MM.1S (cell line): ENCODE measurements around the gene AMZ2.
A peak's percentile ranks its signal among the peaks of the same experiment; 100 is the strongest.
"Not testable (repeated sequence)": the region's sequence is repeated elsewhere in the genome, so short reads cannot be mapped to it uniquely, and the experiment has no call there.

Experiments used
- DNase-seq: peaks from one replicate; pipeline ENCODE4 v3.0.0-alpha.2; 2015
- H2AFZ ChIP-seq: fragments of 300-600 bp; sonication (generic); 2 replicates; pipeline ENCODE4 v1.6.0; 2016; ENCODE audit warnings: antibody characterized with exemption, low read length
- H3F3A ChIP-seq: fragments of 300-600 bp; sonication (generic); 2 replicates; pipeline ENCODE4 v1.6.1; 2016; ENCODE audit warnings: mild to moderate bottlenecking, antibody characterized with exemption, low read length, moderate library complexity, mixed read lengths; ENCODE audit not compliant: insufficient read depth
- H3K27ac ChIP-seq: fragments of 300-600 bp; sonication (generic); 2 replicates; pipeline ENCODE4 v1.5.1; 2016; ENCODE audit warnings: mild to moderate bottlenecking, low read length
- H3K27me3 ChIP-seq: fragments of 300-600 bp; sonication (generic); replicated peaks from 2 replicates; pipeline ENCODE4 v1.6.0; 2016; ENCODE audit warnings: low read length; ENCODE audit not compliant: insufficient read depth
- H3K36me3 ChIP-seq: fragments of 300-600 bp; sonication (generic); replicated peaks from 2 replicates; pipeline ENCODE4 v1.6.1; 2016; ENCODE audit warnings: mild to moderate bottlenecking, low read length, mixed read lengths; ENCODE audit not compliant: insufficient read depth
- H3K4me1 ChIP-seq: fragments of 300-600 bp; sonication (generic); 2 replicates; pipeline ENCODE4 v1.6.1; 2016; ENCODE audit warnings: low read length, mixed read lengths
- H3K4me2 ChIP-seq: fragments of 300-600 bp; sonication (generic); 2 replicates; pipeline ENCODE4 v1.6.0; 2016; ENCODE audit warnings: low read depth, low read length
- H3K4me3 ChIP-seq: fragments of 300-600 bp; sonication (generic); 2 replicates; pipeline ENCODE4 v1.5.1; 2016; ENCODE audit warnings: low read length, mixed read lengths
- H3K79me2 ChIP-seq: fragments of 300-600 bp; sonication (generic); 2 replicates; pipeline ENCODE4 v1.6.1; 2016; ENCODE audit warnings: mixed run types, low read length, mixed read lengths
- H3K9ac ChIP-seq: fragments of 300-600 bp; sonication (generic); 2 replicates; pipeline ENCODE4 v1.6.1; 2016; ENCODE audit warnings: low read length, mixed read lengths
- H3K9me2 ChIP-seq: fragments of 300-600 bp; sonication (generic); replicated peaks from 2 replicates; pipeline ENCODE4 v1.6.1; 2016; ENCODE audit warnings: mild to moderate bottlenecking, low read length, mixed read lengths; ENCODE audit not compliant: insufficient read depth
- H3K9me3 ChIP-seq: fragments of 300-600 bp; sonication (generic); replicated peaks from 2 replicates; pipeline ENCODE4 v1.6.1; 2016; ENCODE audit warnings: mild to moderate bottlenecking, low read length, mixed read lengths; ENCODE audit not compliant: insufficient read depth
- H4K20me1 ChIP-seq: fragments of 300-600 bp; sonication (generic); 2 replicates; pipeline ENCODE4 v1.6.1; 2016; ENCODE audit warnings: mild to moderate bottlenecking, low read length, moderate library complexity, mixed read lengths; ENCODE audit not compliant: insufficient read depth
- CTCF ChIP-seq: fragments of 300-600 bp; sonication (generic); IDR thresholded peaks from 2 replicates; pipeline ENCODE4 v1.5.1; 2016; ENCODE audit warnings: antibody characterized with exemption, low read length, mixed read lengths
- EZH2 ChIP-seq: fragments of 300-600 bp; sonication (generic); optimal IDR thresholded peaks from 2 replicates; pipeline ENCODE3; 2017; ENCODE audit warnings: low read depth, mild to moderate bottlenecking, antibody characterized with exemption, low read length, mixed read lengths
- EZH2phosphoT487 ChIP-seq: fragments of 300-600 bp; sonication (generic); IDR thresholded peaks from 2 replicates; pipeline ENCODE4 v1.6.1; 2018; ENCODE audit warnings: antibody characterized with exemption, low read length

The AMZ2 gene

GRCh38 chr17:68259648-68259951 is 11.8 kb downstream of the AMZ2 start:
- not testable (repeated sequence) for H4K20me1 ChIP-seq, H3K9me3 ChIP-seq, H3K79me2 ChIP-seq, H3K36me3 ChIP-seq, H3K27me3 ChIP-seq, H3K9me2 ChIP-seq, H2AFZ ChIP-seq, DNase-seq
- Histone ChIP-seq H3F3A (peaks cover 10% of the 10 kb centered on the region; the same call in 1 of the 2 replicates), H3K4me3 (peak overlapping the region; percentile 34; the same call in 1 of the 2 replicates), H3K4me2 (peak overlapping the region; percentile 48), H3K4me1 (peaks cover 18% of the 10 kb centered on the region), H3K9ac (peak overlapping the region; percentile 54; the same call in 1 of the 2 replicates), H3K27ac (peak overlapping the region; percentile 79)

- no peak overlapping the region; the same call in 1 of the 2 replicates for H3K4me2 ChIP-seq
These were observed 12.4 kb downstream of the AMZ2 start for GRCh38 chr17:68260051-68260762.

GRCh38 chr17:68262467-68262866 is 14.6 kb downstream of the AMZ2 start:
- H3K9me2 ChIP-seq, H3K4me3 ChIP-seq, DNase-seq, H3K27ac ChIP-seq, H3K9ac ChIP-seq, H3K27me3 ChIP-seq, H2AFZ ChIP-seq, H3K79me2 ChIP-seq, H3K36me3 ChIP-seq, H3K4me2 ChIP-seq, H3K9me3 ChIP-seq, H4K20me1 ChIP-seq: not testable (repeated sequence)
- Histone ChIP-seq H3F3A (peaks cover 10% of the 10 kb centered on the region), H3K4me1 (peaks cover 18% of the 10 kb centered on the region)

More at GRCh38 chr17:68260051-68260762, 12.4 kb downstream of the AMZ2 start:
- no peak overlapping the region for H3K9ac ChIP-seq
- no peak overlapping the region for H3K4me3 ChIP-seq
- peaks cover 10% of the 10 kb centered on the region; the same call in 1 of the 2 replicates for H3F3A ChIP-seq
- H2AFZ ChIP-seq: no peak overlapping the region
- H3K79me2 ChIP-seq: no peaks in the 10 kb centered on the region
- no peak overlapping the region for H3K27ac ChIP-seq
- H3K4me1 ChIP-seq: peaks cover 18% of the 10 kb centered on the region
- H3K9me3 ChIP-seq: no peaks in the 10 kb centered on the region
- DNase-seq: no peak
- H3K36me3 ChIP-seq: no peaks in the 10 kb centered on the region
- H4K20me1 ChIP-seq: no peaks in the 10 kb centered on the region
- TF ChIP-seq EZH2phosphoT487 (no peak), CTCF (no peak), EZH2 (no peak)
- no peaks in the 10 kb centered on the region for H3K27me3 ChIP-seq
- H3K9me2 ChIP-seq: no peaks in the 10 kb centered on the region

- TF ChIP-seq CTCF: peak; percentile 57
- H3K4me3 ChIP-seq, H3K27me3 ChIP-seq, H4K20me1 ChIP-seq, H3K9me3 ChIP-seq, H3K79me2 ChIP-seq, H3K9me2 ChIP-seq, H3K36me3 ChIP-seq, H3K9ac ChIP-seq: not testable (repeated sequence)
- Histone ChIP-seq H3K4me1 (peaks cover 17% of the 10 kb centered on the region), H3K4me2 (peak overlapping the region; percentile 54; the same call in 1 of the 2 replicates), H2AFZ (peak overlapping the region; percentile 22; the same call in 1 of the 2 replicates), H3F3A (peaks cover 10% of the 10 kb centered on the region), H3K27ac (peak overlapping the region; percentile 42; the same call in 1 of the 2 replicates)
- peak; percentile 30 for DNase-seq
These were observed 15.3 kb downstream of the AMZ2 start for GRCh38 chr17:68263101-68263681.

- H3K9ac ChIP-seq, H3K4me1 ChIP-seq, H3K79me2 ChIP-seq, H2AFZ ChIP-seq, H3K27me3 ChIP-seq, H3K27ac ChIP-seq, H3K4me2 ChIP-seq, H4K20me1 ChIP-seq, H3K4me3 ChIP-seq, H3K36me3 ChIP-seq, H3K9me3 ChIP-seq, H3K9me2 ChIP-seq, H3F3A ChIP-seq, DNase-seq: not testable (repeated sequence)
These were observed 18.0 kb downstream of the AMZ2 start for GRCh38 chr17:68265833-68266232.
